ENCODE results near the gene LRRC19.

- TF ChIP-seq CTCF (conservative IDR thresholded peaks at IDR 0.05 in 1 of 2, IDR thresholded peaks at IDR 0.05 in 1 of 2; ENCODE audit: extremely low read depth in 1 of 2, insufficient read depth in 1 of 2, low read depth in 1 of 2, low read length in 2 of 2): no peak
- no peak for TF ChIP-seq EZH2 (IDR thresholded peaks at IDR 0.05; ENCODE audit: borderline replicate concordance, low read length)
Measured at GRCh38 chr9:26973989-26974388, 31.5 kb downstream of the LRRC19 start.
